H1 (cell line): ENCODE measurements around the gene GNAL. TPM values are rescaled to one million over a fixed set of nuclear protein-coding genes. Genes with fewer than 3 reads are reported as not detected.

Experiments
- BCL11A ChIP-seq, 2 experiments: IDR thresholded peaks; one replicate each; pipeline ENCODE4 v1.6.1; 2011; ENCODE audit warnings: low read depth in 2 of 2, low read length in 2 of 2, mild to moderate bottlenecking in 2 of 2
- CTCF ChIP-seq, 3 experiments: IDR thresholded peaks; 1 replicate in 2 of 3; 2 replicates in 1 of 3; pipeline versions ENCODE4 v1.5.1 to v1.6.1; 2011; ENCODE audit warnings: low read length in 3 of 3, mild to moderate bottlenecking in 3 of 3, inconsistent platforms in 2 of 3, low read depth in 1 of 3, moderate library complexity in 1 of 3; ENCODE audit not compliant: insufficient read depth in 1 of 3; ENCODE audit errors: control extremely low read depth in 1 of 3
- HDAC6 ChIP-seq: IDR thresholded peaks from one replicate; pipeline ENCODE4 v1.7.1; 2012; ENCODE audit warnings: low read depth, mild to moderate bottlenecking, inconsistent platforms, low read length, moderate library complexity
- KDM5A ChIP-seq: fragments of 200-600 bp; IDR thresholded peaks from 2 replicates; pipeline ENCODE4 v1.7.1; 2012; ENCODE audit warnings: mild to moderate bottlenecking, low read length, inconsistent platforms, mixed read lengths
- POU5F1 ChIP-seq: IDR thresholded peaks from 2 replicates; pipeline ENCODE4 v1.6.1; 2011; ENCODE audit warnings: low read depth, mild to moderate bottlenecking, low read length, moderate library complexity
- SIX5 ChIP-seq: IDR thresholded peaks from 2 replicates; pipeline ENCODE4 v1.6.1; 2011; ENCODE audit warnings: mild to moderate bottlenecking, low read depth, low read length
- SUZ12 ChIP-seq: fragments of 200-600 bp; sonication (generic); IDR thresholded peaks from 2 replicates; pipeline ENCODE4 v1.6.1; 2012; ENCODE audit warnings: mild to moderate bottlenecking, inconsistent platforms, low read length, moderate library complexity, mixed read lengths
- TCF12 ChIP-seq: IDR thresholded peaks from 2 replicates; pipeline ENCODE4 v1.6.1; 2011; ENCODE audit warnings: low read depth, mild to moderate bottlenecking, low read length
- USF2 ChIP-seq: IDR thresholded peaks from 2 replicates; pipeline ENCODE4 v1.6.1; 2011; ENCODE audit warnings: low read length, improper control_type of control experiment
- polyA plus RNA-seq, 7 experiments: library from polyadenylated mRNA; depleted of rRNA in 3 of 7; stranded (reverse) in 5 of 7; unstranded in 2 of 7; fragments of >200 nt in 5 of 7; fragments of 200-250 nt in 2 of 7; gene quantifications; 1 replicate in 5 of 7; 2 replicates in 1 of 7; 4 replicates in 1 of 7; pipeline versions ENCODE4 v1.2.1 to v1.2.3, GENCODE V29; 2011 to 2013; ENCODE audit warnings: missing spikeins in 2 of 7, mixed read lengths in 2 of 7
- total RNA-seq: library from RNA; stranded (reverse); fragmentation: NEBNext Ultra II Directional; extraction: Animal tissue kit (Norgen Biotek cat#: 25700); gene quantifications from 2 replicates; pipeline ENCODE4 v1.2.1, GENCODE V29; 2021

GNAL gene
- total and polyA plus RNA-seq, 2 of the 8 experiments (the other 6 are each of a cell fraction or from before 2014, with no cell fraction given): 13.2 to 18.3 TPM

GRCh38 chr18:11882636-11883035 lies 193.6 kb downstream of the GNAL start (continued):
- no peak for TF ChIP-seq CTCF (IDR thresholded peaks at IDR 0.05; ENCODE audit: control extremely low read depth in 1 of 3, insufficient read depth in 1 of 3, low read depth in 1 of 3, low read length in 3 of 3)
- TF ChIP-seq HDAC6: no peak
- no peak for TF ChIP-seq KDM5A
- no peak for TF ChIP-seq SIX5
- no peak for TF ChIP-seq TCF12
- TF ChIP-seq SUZ12: no peak
- TF ChIP-seq POU5F1: no peak
- no peak for TF ChIP-seq USF2
- no peak for TF ChIP-seq BCL11A (IDR thresholded peaks at IDR 0.05; ENCODE audit: low read depth in 2 of 2, low read length in 2 of 2)
- TF ChIP-seq, all 59 proteins: peak for 0
